Fibroblast of lung (primary cell): Measurements from ENCODE around the gene SLC25A41.

Source experiments
- EZH2 ChIP-seq: IDR thresholded peaks from 2 replicates; pipeline ENCODE4 v1.5.1; 2012; ENCODE audit warnings: low read length, control low read depth, mild to moderate bottlenecking; ENCODE audit errors: missing control alignments
- TF ChIP-seq, protein P1 (sequence below), 2 donors: IDR thresholded peaks in 1 of 2; conservative IDR thresholded peaks in 1 of 2; 1 replicate in 1 of 2; 2 replicates in 1 of 2; pipeline ENCODE4 v1.5.1; 2011 to 2012; ENCODE audit warnings: low read length in 2 of 2, control low read depth in 1 of 2, inconsistent platforms in 1 of 2, low read depth in 1 of 2, mild to moderate bottlenecking in 1 of 2

DNA sequence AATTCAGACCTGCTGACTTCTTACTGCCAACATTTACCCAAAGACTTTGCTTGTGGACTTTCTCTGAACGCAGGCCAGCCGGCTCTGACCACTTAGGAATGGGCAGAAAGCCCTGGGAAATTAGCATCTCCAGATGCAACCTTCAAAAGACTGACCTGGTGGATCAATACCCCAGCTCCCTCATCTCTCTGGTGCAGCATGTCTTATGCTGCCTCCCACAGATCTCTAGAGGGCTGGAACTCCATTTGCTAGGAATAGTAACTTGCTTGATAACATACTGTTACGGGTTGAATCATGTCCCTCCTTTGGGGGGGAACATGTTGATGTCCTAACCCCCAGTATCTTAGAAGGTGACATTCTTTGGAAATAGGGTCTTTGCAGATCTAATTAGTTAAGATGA lies 12.9 kb upstream of the SLC25A41 start:
- TF ChIP-seq, protein P1, sequence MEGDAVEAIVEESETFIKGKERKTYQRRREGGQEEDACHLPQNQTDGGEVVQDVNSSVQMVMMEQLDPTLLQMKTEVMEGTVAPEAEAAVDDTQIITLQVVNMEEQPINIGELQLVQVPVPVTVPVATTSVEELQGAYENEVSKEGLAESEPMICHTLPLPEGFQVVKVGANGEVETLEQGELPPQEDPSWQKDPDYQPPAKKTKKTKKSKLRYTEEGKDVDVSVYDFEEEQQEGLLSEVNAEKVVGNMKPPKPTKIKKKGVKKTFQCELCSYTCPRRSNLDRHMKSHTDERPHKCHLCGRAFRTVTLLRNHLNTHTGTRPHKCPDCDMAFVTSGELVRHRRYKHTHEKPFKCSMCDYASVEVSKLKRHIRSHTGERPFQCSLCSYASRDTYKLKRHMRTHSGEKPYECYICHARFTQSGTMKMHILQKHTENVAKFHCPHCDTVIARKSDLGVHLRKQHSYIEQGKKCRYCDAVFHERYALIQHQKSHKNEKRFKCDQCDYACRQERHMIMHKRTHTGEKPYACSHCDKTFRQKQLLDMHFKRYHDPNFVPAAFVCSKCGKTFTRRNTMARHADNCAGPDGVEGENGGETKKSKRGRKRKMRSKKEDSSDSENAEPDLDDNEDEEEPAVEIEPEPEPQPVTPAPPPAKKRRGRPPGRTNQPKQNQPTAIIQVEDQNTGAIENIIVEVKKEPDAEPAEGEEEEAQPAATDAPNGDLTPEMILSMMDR (conservative IDR thresholded peaks at IDR 0.05 in 1 of 2, IDR thresholded peaks at IDR 0.05 in 1 of 2; ENCODE audit: low read depth in 1 of 2, low read length in 2 of 2) = no peak
- no peak for TF ChIP-seq EZH2
